C4-2B (cell line): ENCODE results near the gene TOMM40L.

Experiments
- CTCF ChIP-seq: fragments of 450-650 bp; conservative IDR thresholded peaks from 2 replicates; pipeline ENCODE4 v1.5.1; 2017; ENCODE audit warnings: mild to moderate bottlenecking
- ZFX ChIP-seq: fragments of 450-650 bp; IDR thresholded peaks from 2 replicates; pipeline ENCODE4 v1.6.1; 2017

- TF ChIP-seq CTCF: no peak; the same call in 1 of the 2 replicates
- TF ChIP-seq ZFX: peak; percentile 57; the same call in 1 of the 2 replicates
Measured at GRCh38 chr1:161201836-161202712, 23.8 kb upstream of the TOMM40L start, which contains the start of gene NDUFS2.
